HCT116 (cell line): ENCODE measurements around the gene SMPX.

Experiments used
- RAD21 ChIP-seq: IDR thresholded peaks from 2 replicates; pipeline ENCODE4 v1.6.1; 2012; ENCODE audit warnings: low read depth, mild to moderate bottlenecking
- ZNF274 ChIP-seq: fragments of 200-500 bp; sonication (Bioruptor generic); IDR thresholded peaks from 2 replicates; pipeline ENCODE4 v1.6.1; 2014; ENCODE audit warnings: mild to moderate bottlenecking, low read depth, low read length, inconsistent platforms
- TF ChIP-seq, protein P1 (sequence below), 3 experiments: fragments of 200-600 bp in 1 of 3; sonication (generic) in 1 of 3; IDR thresholded peaks in 2 of 3; conservative IDR thresholded peaks in 1 of 3; 2 replicates each; pipeline ENCODE4 v1.5.1; 2012 to 2017; ENCODE audit warnings: low read depth in 2 of 3, low read length in 2 of 3, antibody characterized with exemption in 1 of 3, borderline replicate concordance in 1 of 3, control low read depth in 1 of 3, mild to moderate bottlenecking in 1 of 3, mixed read lengths in 1 of 3, mixed run types in 1 of 3, moderate library complexity in 1 of 3; ENCODE audit not compliant: insufficient read depth in 1 of 3

GRCh38 chrX:21661316-21661715 lies 96.6 kb downstream of the SMPX start:
- no peak for TF ChIP-seq RAD21
- TF ChIP-seq ZNF274: no peak
- TF ChIP-seq, protein P1, sequence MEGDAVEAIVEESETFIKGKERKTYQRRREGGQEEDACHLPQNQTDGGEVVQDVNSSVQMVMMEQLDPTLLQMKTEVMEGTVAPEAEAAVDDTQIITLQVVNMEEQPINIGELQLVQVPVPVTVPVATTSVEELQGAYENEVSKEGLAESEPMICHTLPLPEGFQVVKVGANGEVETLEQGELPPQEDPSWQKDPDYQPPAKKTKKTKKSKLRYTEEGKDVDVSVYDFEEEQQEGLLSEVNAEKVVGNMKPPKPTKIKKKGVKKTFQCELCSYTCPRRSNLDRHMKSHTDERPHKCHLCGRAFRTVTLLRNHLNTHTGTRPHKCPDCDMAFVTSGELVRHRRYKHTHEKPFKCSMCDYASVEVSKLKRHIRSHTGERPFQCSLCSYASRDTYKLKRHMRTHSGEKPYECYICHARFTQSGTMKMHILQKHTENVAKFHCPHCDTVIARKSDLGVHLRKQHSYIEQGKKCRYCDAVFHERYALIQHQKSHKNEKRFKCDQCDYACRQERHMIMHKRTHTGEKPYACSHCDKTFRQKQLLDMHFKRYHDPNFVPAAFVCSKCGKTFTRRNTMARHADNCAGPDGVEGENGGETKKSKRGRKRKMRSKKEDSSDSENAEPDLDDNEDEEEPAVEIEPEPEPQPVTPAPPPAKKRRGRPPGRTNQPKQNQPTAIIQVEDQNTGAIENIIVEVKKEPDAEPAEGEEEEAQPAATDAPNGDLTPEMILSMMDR (IDR thresholded peaks at IDR 0.05 in 2 of 3, conservative IDR thresholded peaks at IDR 0.05 in 1 of 3; ENCODE audit: borderline replicate concordance in 1 of 3, insufficient read depth in 1 of 3, low read depth in 2 of 3, low read length in 2 of 3): no peak
